Mesenchymal stem cell (in vitro differentiated cells and primary cell): Measurements from ENCODE around the gene TRH. TPM values are rescaled to one million over a fixed set of nuclear protein-coding genes. Genes with fewer than 3 reads are reported as not detected.
A peak's percentile ranks its signal among the peaks of the same experiment; 100 is the strongest.

Experiments used
- DNase-seq: peaks from one replicate; pipeline ENCODE4 v3.0.0-alpha.2; 2013
- H2AFZ ChIP-seq: one replicate; pipeline ENCODE4 v1.6.1; 2013; ENCODE audit warnings: low read depth, mild to moderate bottlenecking, control low read depth, inconsistent platforms, low read length, moderate library complexity
- H2AK5ac ChIP-seq: 2 replicates; pipeline ENCODE4 v1.6.1; 2013; ENCODE audit warnings: low read length, moderate library complexity, mild to moderate bottlenecking, inconsistent platforms; ENCODE audit not compliant: severe bottlenecking
- H2BK120ac ChIP-seq: one replicate; pipeline ENCODE4 v1.6.1; 2013; ENCODE audit warnings: low read depth, mild to moderate bottlenecking, inconsistent platforms, low read length, moderate library complexity
- H2BK12ac ChIP-seq, 2 experiments: one replicate each; pipeline ENCODE4 v1.6.1; 2013; ENCODE audit warnings: inconsistent platforms in 2 of 2, low read length in 2 of 2, mild to moderate bottlenecking in 2 of 2, moderate library complexity in 2 of 2, control low read depth in 1 of 2
- H2BK15ac ChIP-seq: one replicate; pipeline ENCODE4 v1.6.1; 2013; ENCODE audit warnings: mild to moderate bottlenecking, low read depth, inconsistent platforms; ENCODE audit not compliant: poor library complexity, severe bottlenecking
- H2BK5ac ChIP-seq: 2 replicates; pipeline ENCODE4 v1.6.1; 2013; ENCODE audit warnings: low read depth, mild to moderate bottlenecking, low read length, control low read depth, inconsistent platforms; ENCODE audit not compliant: poor library complexity, severe bottlenecking
- H3K14ac ChIP-seq, 2 experiments: one replicate each; pipeline ENCODE4 v1.6.1; 2013; ENCODE audit warnings: inconsistent platforms in 2 of 2, low read length in 2 of 2, control low read depth in 1 of 2, mild to moderate bottlenecking in 1 of 2, moderate library complexity in 1 of 2
- H3K18ac ChIP-seq, 2 experiments: one replicate each; pipeline ENCODE4 v1.6.1; 2013; ENCODE audit warnings: inconsistent platforms in 2 of 2, low read length in 2 of 2, control low read depth in 1 of 2, low read depth in 1 of 2, mild to moderate bottlenecking in 1 of 2
- H3K23ac ChIP-seq, 2 experiments: one replicate each; pipeline ENCODE4 v1.6.1; 2013; ENCODE audit warnings: inconsistent platforms in 2 of 2, low read length in 2 of 2, mild to moderate bottlenecking in 2 of 2, moderate library complexity in 2 of 2, control low read depth in 1 of 2
- H3K27ac ChIP-seq: 2 replicates; pipeline ENCODE4 v1.5.1; 2013; ENCODE audit warnings: mild to moderate bottlenecking, moderate library complexity, low read length, control low read depth, inconsistent platforms; ENCODE audit not compliant: poor library complexity, severe bottlenecking
- H3K27me3 ChIP-seq, 2 experiments: 2 replicates each; pipeline versions ENCODE4 v1.6.1 to v1.7.0; 2013; ENCODE audit warnings: low read length in 2 of 2, mild to moderate bottlenecking in 2 of 2, moderate library complexity in 2 of 2, control low read depth in 1 of 2, inconsistent platforms in 1 of 2; ENCODE audit not compliant: control insufficient read depth in 1 of 2, insufficient read depth in 1 of 2
- H3K36me3 ChIP-seq, 2 experiments: 2 replicates each; pipeline versions ENCODE4 v1.6.1 to v1.7.0; 2013; ENCODE audit warnings: low read length in 2 of 2, control low read depth in 1 of 2, inconsistent platforms in 1 of 2, low read depth in 1 of 2, mild to moderate bottlenecking in 1 of 2; ENCODE audit not compliant: insufficient read depth in 2 of 2, control insufficient read depth in 1 of 2
- H3K4ac ChIP-seq, 2 experiments: one replicate each; pipeline ENCODE4 v1.6.1; 2013; ENCODE audit warnings: inconsistent platforms in 2 of 2, low read length in 2 of 2, mild to moderate bottlenecking in 2 of 2, moderate library complexity in 2 of 2, control low read depth in 1 of 2, low read depth in 1 of 2
- H3K4me1 ChIP-seq: 2 replicates; pipeline ENCODE4 v1.6.1; 2013; ENCODE audit warnings: low read depth, low read length, control low read depth; ENCODE audit not compliant: control insufficient read depth, insufficient read depth
- H3K4me2 ChIP-seq: 2 replicates; pipeline ENCODE4 v1.6.1; 2013; ENCODE audit warnings: low read length, mild to moderate bottlenecking, inconsistent platforms; ENCODE audit not compliant: poor library complexity, severe bottlenecking
- H3K4me3 ChIP-seq, 2 experiments: 2 replicates each; pipeline versions ENCODE4 v1.5.1 to v1.7.0; 2013; ENCODE audit warnings: low read length in 2 of 2, mild to moderate bottlenecking in 2 of 2, control low read depth in 1 of 2, low read depth in 1 of 2; ENCODE audit not compliant: insufficient read depth in 1 of 2
- H3K79me1 ChIP-seq: replicated peaks from 2 replicates; pipeline ENCODE4 v1.6.1; 2013; ENCODE audit warnings: mild to moderate bottlenecking, control low read depth, low read length, inconsistent platforms; ENCODE audit not compliant: poor library complexity, severe bottlenecking
- H3K9ac ChIP-seq: 2 replicates; pipeline ENCODE4 v1.7.0; 2013; ENCODE audit warnings: mild to moderate bottlenecking, low read length, moderate library complexity
- H3K9me3 ChIP-seq: 2 replicates; pipeline ENCODE4 v1.7.0; 2013; ENCODE audit warnings: mild to moderate bottlenecking, low read length; ENCODE audit not compliant: control insufficient read depth
- H4K8ac ChIP-seq: one replicate; pipeline ENCODE4 v1.6.1; 2013; ENCODE audit warnings: inconsistent platforms, mild to moderate bottlenecking, low read length, moderate library complexity
- H4K91ac ChIP-seq: one replicate; pipeline ENCODE4 v1.6.1; 2013; ENCODE audit warnings: mild to moderate bottlenecking, low read length, inconsistent platforms
- WGBS: methylation state at CpG from one replicate; pipeline ENCODE4 v1.1.7; 2013; ENCODE audit warnings: mixed read lengths; 5-methylcytosine and 5-hydroxymethylcytosine counted together
- polyA plus RNA-seq, 2 experiments: library from polyadenylated mRNA; stranded (reverse); fragments of 200-250 nt; gene quantifications; one replicate each; pipeline ENCODE4 v1.2.3, GENCODE V29; 2013

The TRH gene
- not detected for polyA plus RNA-seq (2013, experiment 1 of 2)
- polyA plus RNA-seq (2013, experiment 2 of 2), result not detected

DNA sequence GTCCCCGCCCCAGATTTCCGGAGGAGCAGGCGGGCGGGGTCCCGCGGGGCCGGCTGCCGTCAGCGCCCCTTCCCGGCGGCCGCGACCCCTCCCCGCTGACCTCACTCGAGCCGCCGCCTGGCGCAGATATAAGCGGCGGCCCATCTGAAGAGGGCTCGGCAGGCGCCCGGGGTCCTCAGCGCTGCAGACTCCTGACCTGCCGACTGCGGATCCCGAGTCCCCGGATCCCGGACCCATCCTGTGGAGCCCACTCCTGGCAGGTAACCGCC, at the start of gene TRH:
Gene TRH, plus strand, starts transcription at position 157 of the 269 bp plus-strand sequence. CDS start 1,097 bp downstream, outside the sequence.
- no peak within 1 kb of the TSS for H3K14ac ChIP-seq
- no peaks in the 10 kb centered on the region for H3K36me3 ChIP-seq
- no peak within 1 kb of the TSS for H3K27ac ChIP-seq
- no peak within 1 kb of the TSS for H2BK15ac ChIP-seq
- 3% methylated on average over 26 of the region's 30 CpGs for WGBS
- no peak within 1 kb of the TSS for H2AFZ ChIP-seq
- no peaks in the 10 kb centered on the region for H3K79me1 ChIP-seq
- H2BK12ac ChIP-seq, result no peak within 1 kb of the TSS
- H3K18ac ChIP-seq, result no peak within 1 kb of the TSS
- H3K9ac ChIP-seq, result peak within 1 kb of the TSS; percentile 2
- no peak within 1 kb of the TSS for H4K8ac ChIP-seq
- no peak within 1 kb of the TSS for H3K4ac ChIP-seq
- no peak within 1 kb of the TSS for H4K91ac ChIP-seq
- no peak within 1 kb of the TSS for H2BK5ac ChIP-seq
- no peaks in the 10 kb centered on the region for H3K9me3 ChIP-seq
- no peak for DNase-seq
- no peak within 1 kb of the TSS for H2AK5ac ChIP-seq
- H3K4me2 ChIP-seq, result peak within 1 kb of the TSS; percentile 49
- H3K23ac ChIP-seq, result no peak within 1 kb of the TSS
- peak within 1 kb of the TSS in 1 of 2 experiments; percentile 66 for H3K4me3 ChIP-seq
- H2BK120ac ChIP-seq, result no peak within 1 kb of the TSS
- peaks cover 77 to 83% of the 10 kb centered on the region in 2 experiments for H3K27me3 ChIP-seq
- peaks cover 16% of the 10 kb centered on the region for H3K4me1 ChIP-seq

GRCh38 chr3:129927072-129927471, 47.4 kb upstream of the TRH start:
- Histone ChIP-seq H3K36me3 (no peaks in the 10 kb centered on the region), H2BK5ac (no peak overlapping the region), H2BK12ac (no peak overlapping the region), H3K79me1 (no peaks in the 10 kb centered on the region), H3K9me3 (peaks cover 45% of the 10 kb centered on the region), H3K27me3 (peaks cover 0 to 10% of the 10 kb centered on the region in 2 experiments), H3K18ac (no peak overlapping the region), H2BK15ac (no peak overlapping the region), H3K27ac (peak overlapping the region; percentile 58), H3K4me1 (peaks cover 11% of the 10 kb centered on the region), H2AK5ac (no peak overlapping the region), H2AFZ (no peak overlapping the region), H3K4ac (no peak overlapping the region), H4K8ac (no peak overlapping the region), H3K4me3 (no peak overlapping the region), H3K4me2 (peak overlapping the region; percentile 26), H3K14ac (no peak overlapping the region), H2BK120ac (no peak overlapping the region), H3K23ac (no peak overlapping the region), H3K9ac (no peak overlapping the region), H4K91ac (no peak overlapping the region)
- 69% methylated on average over 5 of the region's 5 CpGs for WGBS
- no peak for DNase-seq

GRCh38 chr3:129929383-129929782, 45.1 kb upstream of the TRH start:
- Histone ChIP-seq H2BK12ac (no peak overlapping the region), H2AFZ (no peak overlapping the region), H3K27me3 (peaks cover 5 to 10% of the 10 kb centered on the region in 2 experiments), H4K8ac (no peak overlapping the region), H3K4me1 (peaks cover 13% of the 10 kb centered on the region), H3K23ac (no peak overlapping the region), H3K18ac (no peak overlapping the region), H3K14ac (no peak overlapping the region), H3K4ac (no peak overlapping the region), H4K91ac (no peak overlapping the region), H3K79me1 (no peaks in the 10 kb centered on the region), H3K9ac (no peak overlapping the region), H3K27ac (no peak overlapping the region), H3K9me3 (peaks cover 34% of the 10 kb centered on the region), H2BK15ac (no peak overlapping the region), H3K36me3 (no peaks in the 10 kb centered on the region), H3K4me3 (no peak overlapping the region), H2AK5ac (no peak overlapping the region), H3K4me2 (no peak overlapping the region), H2BK5ac (no peak overlapping the region), H2BK120ac (no peak overlapping the region)
- DNase-seq, result no peak
- WGBS, result 100% methylated on average over 1 of the region's 1 CpG

DNA sequence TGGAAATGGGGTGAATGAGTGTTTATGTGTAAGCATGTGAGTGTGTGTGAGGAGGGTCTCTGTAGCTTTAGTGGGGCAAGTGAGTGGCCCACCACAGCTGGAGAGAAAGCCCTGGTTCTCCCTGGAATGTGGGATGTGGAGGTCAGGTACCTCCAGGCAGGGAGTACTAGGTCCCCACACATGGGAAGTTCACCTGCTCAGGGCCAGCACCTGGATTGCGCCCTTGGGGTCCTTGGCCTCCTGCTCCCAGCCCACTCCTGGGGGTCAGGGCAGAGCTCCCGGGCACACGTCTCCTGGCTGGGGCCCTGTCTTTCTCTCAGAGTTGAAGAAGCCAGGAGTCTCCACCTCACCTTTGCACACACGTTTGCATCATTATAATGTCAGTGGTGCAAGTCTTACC, 41.0 kb upstream of the TRH start:
- Histone ChIP-seq H2BK12ac (no peak overlapping the region), H2BK120ac (no peak overlapping the region), H3K4ac (no peak overlapping the region), H3K36me3 (no peaks in the 10 kb centered on the region), H3K4me1 (peaks cover 2% of the 10 kb centered on the region), H3K4me3 (no peak overlapping the region), H3K27me3 (peaks cover 5 to 11% of the 10 kb centered on the region in 2 experiments), H3K9me3 (peaks cover 24% of the 10 kb centered on the region), H3K9ac (no peak overlapping the region), H3K18ac (no peak overlapping the region), H3K23ac (no peak overlapping the region), H2BK15ac (no peak overlapping the region), H4K91ac (no peak overlapping the region), H3K79me1 (no peaks in the 10 kb centered on the region), H4K8ac (no peak overlapping the region), H3K27ac (no peak overlapping the region), H3K4me2 (no peak overlapping the region), H2BK5ac (no peak overlapping the region), H2AK5ac (no peak overlapping the region), H3K14ac (no peak overlapping the region), H2AFZ (no peak overlapping the region)
- DNase-seq, result no peak
- 81% methylated on average over 4 of the region's 4 CpGs for WGBS
